ENCODE results near the gene NMS. TPM values are rescaled to one million over a fixed set of nuclear protein-coding genes. Genes with fewer than 3 reads are reported as not detected.

NMS gene
- total RNA-seq, 1 donor from 2014 or later, result not detected

GRCh38 chr2:100494712-100495111 lies 24.4 kb downstream of the NMS start:
- FAIRE-seq (no peak), DNase-seq (ENCODE audit: low read depth) (no peak)
- Histone ChIP-seq H3K9me3 (ENCODE audit: insufficient read depth, low read depth, low read length) (no peaks in the 10 kb centered on the region), H3K27ac (ENCODE audit: low read depth, low read length) (no peak overlapping the region), H3K4me1 (ENCODE audit: insufficient read depth, low read length) (no peaks in the 10 kb centered on the region), H3K79me2 (ENCODE audit: insufficient read depth, low read length) (no peaks in the 10 kb centered on the region), H2AFZ (ENCODE audit: low read depth, low read length) (no peak overlapping the region), H3K9ac (ENCODE audit: low read length) (no peak overlapping the region), H3K36me3 (ENCODE audit: insufficient read depth, low read length) (no peaks in the 10 kb centered on the region), H3K4me3 (ENCODE audit: insufficient read depth, low read depth, low read length) (no peak overlapping the region), H3K27me3 (ENCODE audit: insufficient read depth, low read length) (peaks cover 2% of the 10 kb centered on the region), H4K20me1 (ENCODE audit: insufficient read depth, low read length) (no peaks in the 10 kb centered on the region), H3K4me2 (ENCODE audit: low read length) (no peak overlapping the region)
- H3K27me3 Mint-ChIP-seq (ENCODE audit: low read depth, unreplicated experiment), result peaks cover 15% of the 10 kb centered on the region
- H3K36me3 Mint-ChIP-seq (ENCODE audit: low read depth, unreplicated experiment), result no peaks in the 10 kb centered on the region
- TF ChIP-seq CTCF (IDR thresholded peaks at IDR 0.05; ENCODE audit: insufficient read depth, low read depth, low read length) (no peak), EZH2 (IDR thresholded peaks at IDR 0.05; ENCODE audit: insufficient read depth, low read length) (no peak)
- no peak overlapping the region for H3K27ac Mint-ChIP-seq (ENCODE audit: unreplicated experiment)
- H3K4me1 Mint-ChIP-seq (ENCODE audit: low read depth, unreplicated experiment), result no peaks in the 10 kb centered on the region
- peaks cover 3% of the 10 kb centered on the region for H3K9me3 Mint-ChIP-seq (ENCODE audit: unreplicated experiment)
- no peak overlapping the region for H3K4me3 Mint-ChIP-seq (ENCODE audit: unreplicated experiment)

GRCh38 chr2:100502782-100503181 lies 32.5 kb downstream of the NMS start:
- TF ChIP-seq CTCF (IDR thresholded peaks at IDR 0.05; ENCODE audit: insufficient read depth, low read depth, low read length) (no peak), EZH2 (IDR thresholded peaks at IDR 0.05; ENCODE audit: insufficient read depth, low read length) (no peak)
- H3K27me3 ChIP-seq (ENCODE audit: insufficient read depth, low read length), result no peaks in the 10 kb centered on the region
- no peak overlapping the region for H3K9ac ChIP-seq (ENCODE audit: low read length)
- no peaks in the 10 kb centered on the region for H3K79me2 ChIP-seq (ENCODE audit: insufficient read depth, low read length)
- no peak overlapping the region for H3K27ac ChIP-seq (ENCODE audit: low read depth, low read length)
- no peaks in the 10 kb centered on the region for H3K4me1 ChIP-seq (ENCODE audit: insufficient read depth, low read length)
- H3K36me3 ChIP-seq (ENCODE audit: insufficient read depth, low read length), result no peaks in the 10 kb centered on the region
- no peaks in the 10 kb centered on the region for H3K9me3 ChIP-seq (ENCODE audit: insufficient read depth, low read depth, low read length)
- H4K20me1 ChIP-seq (ENCODE audit: insufficient read depth, low read length), result no peaks in the 10 kb centered on the region
- Mint-ChIP-seq H3K36me3 (ENCODE audit: low read depth, unreplicated experiment) (no peaks in the 10 kb centered on the region), H3K27ac (ENCODE audit: unreplicated experiment) (no peak overlapping the region), H3K9me3 (ENCODE audit: unreplicated experiment) (peaks cover 11% of the 10 kb centered on the region), H3K4me3 (ENCODE audit: unreplicated experiment) (no peak overlapping the region), H3K27me3 (ENCODE audit: low read depth, unreplicated experiment) (no peaks in the 10 kb centered on the region), H3K4me1 (ENCODE audit: low read depth, unreplicated experiment) (no peaks in the 10 kb centered on the region)
- no peak overlapping the region for H3K4me2 ChIP-seq (ENCODE audit: low read length)
- no peak for FAIRE-seq
- H3K4me3 ChIP-seq (ENCODE audit: insufficient read depth, low read depth, low read length), result no peak overlapping the region
- no peak overlapping the region for H2AFZ ChIP-seq (ENCODE audit: low read depth, low read length)
- DNase-seq (ENCODE audit: low read depth), result no peak

- Histone ChIP-seq H3K27ac (ENCODE audit: low read depth, low read length) (no peak overlapping the region), H3K4me1 (ENCODE audit: insufficient read depth, low read length) (no peaks in the 10 kb centered on the region), H3K4me2 (ENCODE audit: low read length) (no peak overlapping the region), H3K36me3 (ENCODE audit: insufficient read depth, low read length) (no peaks in the 10 kb centered on the region), H3K79me2 (ENCODE audit: insufficient read depth, low read length) (no peaks in the 10 kb centered on the region), H3K9me3 (ENCODE audit: insufficient read depth, low read depth, low read length) (no peaks in the 10 kb centered on the region), H3K4me3 (ENCODE audit: insufficient read depth, low read depth, low read length) (no peak overlapping the region), H2AFZ (ENCODE audit: low read depth, low read length) (no peak overlapping the region), H3K27me3 (ENCODE audit: insufficient read depth, low read length) (no peaks in the 10 kb centered on the region), H4K20me1 (ENCODE audit: insufficient read depth, low read length) (no peaks in the 10 kb centered on the region), H3K9ac (ENCODE audit: low read length) (no peak overlapping the region)
- TF ChIP-seq CTCF (IDR thresholded peaks at IDR 0.05; ENCODE audit: insufficient read depth, low read depth, low read length), result no peak
- no peak for TF ChIP-seq EZH2 (IDR thresholded peaks at IDR 0.05; ENCODE audit: insufficient read depth, low read length)
- H3K4me1 Mint-ChIP-seq (ENCODE audit: low read depth, unreplicated experiment), result no peaks in the 10 kb centered on the region
- no peak overlapping the region for H3K4me3 Mint-ChIP-seq (ENCODE audit: unreplicated experiment)
- H3K27ac Mint-ChIP-seq (ENCODE audit: unreplicated experiment), result no peak overlapping the region
- H3K9me3 Mint-ChIP-seq (ENCODE audit: unreplicated experiment), result peaks cover 17% of the 10 kb centered on the region
- H3K27me3 Mint-ChIP-seq (ENCODE audit: low read depth, unreplicated experiment), result no peaks in the 10 kb centered on the region
- no peak for FAIRE-seq
- no peaks in the 10 kb centered on the region for H3K36me3 Mint-ChIP-seq (ENCODE audit: low read depth, unreplicated experiment)
- no peak for DNase-seq (ENCODE audit: low read depth)
Observed at GRCh38 chr2:100504542-100504941, 34.3 kb downstream of the NMS start.
